HCT116 (cell line): ENCODE results near the gene SLC22A23. TPM values are rescaled to one million over a fixed set of nuclear protein-coding genes. Genes with fewer than 3 reads are reported as not detected.

Experiments used
- ATAC-seq: fragments of 200-7000 bp; cut with Tn5 transposase; 2 replicates; pipeline ENCODE4 v1.9.1; 2020; ENCODE audit warnings: mild to moderate bottlenecking, moderate library complexity
- BruUV-seq: library from RNA; stranded (reverse); fragments of 400-500 nt; replicated peaks from 2 replicates; lab custom pipeline; 2021; lab: Mats Ljungman, UMichigan
- CTCF ChIA-PET: fragments of 300-600 bp; sonication (Branson Sonifier 250); formaldehyde crosslinking; loops from one replicate; lab custom pipeline; 2021; ENCODE audit warnings: antibody characterized with exemption; lab: Charles Lee
- POLR2A ChIA-PET: fragments of 300-600, 350-600 bp; sonication (Branson Sonifier 250); formaldehyde crosslinking; loops from one replicate; lab custom pipeline; 2021; ENCODE audit warnings: antibody characterized with exemption; lab: Charles Lee
- RAD21 ChIA-PET, 2 experiments: fragments of 300-600 bp; sonication (Branson Sonifier 250); formaldehyde crosslinking; loops; one replicate each; lab custom pipeline; 2023; ENCODE audit warnings: low total read pairs in 2 of 2; ENCODE audit not compliant: uncharacterized antibody in 2 of 2, unreplicated experiment in 2 of 2, low non-redundant PET in 1 of 2; lab: Charles Lee
- DNase-seq: peaks from one replicate; pipeline ENCODE4 v3.0.0-alpha.2; 2010; ENCODE audit warnings: low read depth, low spot score
- H2AFZ ChIP-seq: fragments of 200-600 bp; shearing (Covaris generic), sonication (generic); 2 replicates; pipeline ENCODE4 v1.6.1; 2017; ENCODE audit warnings: low read depth, mixed run types, mixed read lengths, antibody characterized with exemption, low read length; ENCODE audit not compliant: poor library complexity, severe bottlenecking
- H3K27ac ChIP-seq: 2 replicates; pipeline ENCODE4 v1.5.1; 2012; ENCODE audit warnings: low read depth, low read length
- H3K27me3 ChIP-seq: fragments of 200-600 bp; sonication (generic); 2 replicates; pipeline ENCODE4 v1.6.1; 2016; ENCODE audit warnings: mixed run types, low read length, mixed read lengths; ENCODE audit not compliant: insufficient read depth
- H3K36me3 ChIP-seq, 2 experiments: fragments of 200-500 bp in 1 of 2; fragments of 200-600 bp in 1 of 2; sonication (Bioruptor generic) in 1 of 2; sonication (generic) in 1 of 2; 2 replicates each; pipeline versions ENCODE4 v1.5.1 to v1.6.1; 2014 to 2016; ENCODE audit warnings: low read length in 2 of 2, inconsistent platforms in 1 of 2, mixed read lengths in 1 of 2, mixed run types in 1 of 2; ENCODE audit not compliant: insufficient read depth in 2 of 2, control insufficient read depth in 1 of 2
- H3K4me1 ChIP-seq, 2 experiments: fragments of 200-600 bp in 1 of 2; sonication (generic) in 1 of 2; 2 replicates each; pipeline versions ENCODE4 v1.5.1 to v1.6.1; 2012 to 2017; ENCODE audit warnings: low read length in 2 of 2, inconsistent platforms in 1 of 2, mild to moderate bottlenecking in 1 of 2, mixed read lengths in 1 of 2, mixed run types in 1 of 2, moderate library complexity in 1 of 2; ENCODE audit not compliant: insufficient read depth in 2 of 2, control insufficient read depth in 1 of 2
- H3K4me2 ChIP-seq: fragments of 200-600 bp; sonication (generic); 2 replicates; pipeline ENCODE4 v1.6.1; 2017; ENCODE audit warnings: mixed run types, low read length, mixed read lengths
- H3K4me3 ChIP-seq, 2 experiments: fragments of 200-600 bp in 1 of 2; sonication (generic) in 1 of 2; replicated peaks in 1 of 2; 2 replicates each; pipeline ENCODE4 v1.5.1; 2011 to 2016; ENCODE audit warnings: low read length in 2 of 2, control low read depth in 1 of 2, low read depth in 1 of 2, mild to moderate bottlenecking in 1 of 2, mixed read lengths in 1 of 2, mixed run types in 1 of 2
- H3K79me2 ChIP-seq: fragments of 200-600 bp; sonication (generic); 2 replicates; pipeline ENCODE4 v1.6.1; 2017; ENCODE audit warnings: mild to moderate bottlenecking, mixed run types, low read length, moderate library complexity, mixed read lengths; ENCODE audit not compliant: insufficient read depth
- H3K9ac ChIP-seq: fragments of 200-600 bp; sonication (generic); 2 replicates; pipeline ENCODE4 v1.6.1; 2016; ENCODE audit warnings: low read length, mixed read lengths
- H3K9me2 ChIP-seq: fragments of 200-600 bp; sonication (generic), shearing (Covaris generic); 2 replicates; pipeline ENCODE4 v1.6.1; 2017; ENCODE audit warnings: mixed run types, mild to moderate bottlenecking, moderate library complexity; ENCODE audit not compliant: insufficient read depth
- H3K9me3 ChIP-seq, 2 experiments: fragments of 200-500 bp in 1 of 2; fragments of 200-600 bp in 1 of 2; sonication (Bioruptor generic) in 1 of 2; sonication (generic) in 1 of 2; 2 replicates each; pipeline ENCODE4 v1.6.1; 2014 to 2017; ENCODE audit warnings: low read length in 2 of 2, mixed read lengths in 2 of 2, inconsistent platforms in 1 of 2, low read depth in 1 of 2, mild to moderate bottlenecking in 1 of 2, mixed run types in 1 of 2, moderate library complexity in 1 of 2; ENCODE audit not compliant: control insufficient read depth in 1 of 2, insufficient read depth in 1 of 2
- H4K20me1 ChIP-seq: fragments of 200-600 bp; sonication (generic), shearing (Covaris generic); 2 replicates; pipeline ENCODE4 v1.6.1; 2017; ENCODE audit warnings: mixed run types, mild to moderate bottlenecking, moderate library complexity; ENCODE audit not compliant: insufficient read depth
- CBX3 ChIP-seq: IDR thresholded peaks from 2 replicates; pipeline ENCODE4 v1.6.1; 2012; ENCODE audit warnings: low read depth
- CEBPB ChIP-seq: IDR thresholded peaks from 2 replicates; pipeline ENCODE4 v1.6.1; 2012; ENCODE audit warnings: low read depth
- ELF1 ChIP-seq: IDR thresholded peaks from 2 replicates; pipeline ENCODE4 v1.6.1; 2012; ENCODE audit warnings: low read depth, borderline replicate concordance
- EZH2phosphoT487 ChIP-seq: fragments of 200-600 bp; IDR thresholded peaks from 2 replicates; pipeline ENCODE4 v1.6.1; 2018; ENCODE audit warnings: antibody characterized with exemption, borderline replicate concordance
- POLR2A ChIP-seq: IDR thresholded peaks from 2 replicates; pipeline ENCODE4 v1.7.0; 2011; ENCODE audit warnings: borderline replicate concordance; ENCODE audit not compliant: insufficient read depth, insufficient read length; ENCODE audit errors: extremely low read depth
- SIN3A ChIP-seq: IDR thresholded peaks from 2 replicates; pipeline ENCODE4 v1.6.1; 2012; ENCODE audit warnings: low read depth
- ZNF274 ChIP-seq: fragments of 200-500 bp; sonication (Bioruptor generic); IDR thresholded peaks from 2 replicates; pipeline ENCODE4 v1.6.1; 2014; ENCODE audit warnings: mild to moderate bottlenecking, low read depth, low read length, inconsistent platforms
- intact Hi-C: fragments of 100-400 bp; cut with micrococcal nuclease; formaldehyde crosslinking; loops from 2 replicates; pipeline ENCODE4 v1.10.0; 2022
- total RNA-seq: library from RNA; stranded (reverse); gene quantifications from one replicate; pipeline ENCODE4 v1.2.1, GENCODE V29; 2021; ENCODE audit not compliant: unreplicated experiment
- TF ChIP-seq, protein P1 (sequence below), 3 experiments: fragments of 200-600 bp in 1 of 3; sonication (generic) in 1 of 3; IDR thresholded peaks in 2 of 3; conservative IDR thresholded peaks in 1 of 3; 2 replicates each; pipeline ENCODE4 v1.5.1; 2012 to 2017; ENCODE audit warnings: low read depth in 2 of 3, low read length in 2 of 3, antibody characterized with exemption in 1 of 3, borderline replicate concordance in 1 of 3, control low read depth in 1 of 3, mild to moderate bottlenecking in 1 of 3, mixed read lengths in 1 of 3, mixed run types in 1 of 3, moderate library complexity in 1 of 3; ENCODE audit not compliant: insufficient read depth in 1 of 3
- TF ChIP-seq, protein P2 (sequence below): IDR thresholded peaks from 2 replicates; pipeline ENCODE4 v1.6.1; 2012; ENCODE audit warnings: low read depth
- TF ChIP-seq, protein P3 (sequence below): IDR thresholded peaks from 2 replicates; pipeline ENCODE4 v1.6.1; 2011; ENCODE audit warnings: mild to moderate bottlenecking, low read length, moderate library complexity; ENCODE audit not compliant: insufficient replicate concordance; ENCODE audit errors: extremely low read depth
- TF ChIP-seq, protein P4 (sequence below): IDR thresholded peaks from 2 replicates; pipeline ENCODE4 v1.6.1; 2012

SLC22A23 gene
- total RNA-seq, 1 experiment from 2014 or later: 11.5 TPM

DNA sequence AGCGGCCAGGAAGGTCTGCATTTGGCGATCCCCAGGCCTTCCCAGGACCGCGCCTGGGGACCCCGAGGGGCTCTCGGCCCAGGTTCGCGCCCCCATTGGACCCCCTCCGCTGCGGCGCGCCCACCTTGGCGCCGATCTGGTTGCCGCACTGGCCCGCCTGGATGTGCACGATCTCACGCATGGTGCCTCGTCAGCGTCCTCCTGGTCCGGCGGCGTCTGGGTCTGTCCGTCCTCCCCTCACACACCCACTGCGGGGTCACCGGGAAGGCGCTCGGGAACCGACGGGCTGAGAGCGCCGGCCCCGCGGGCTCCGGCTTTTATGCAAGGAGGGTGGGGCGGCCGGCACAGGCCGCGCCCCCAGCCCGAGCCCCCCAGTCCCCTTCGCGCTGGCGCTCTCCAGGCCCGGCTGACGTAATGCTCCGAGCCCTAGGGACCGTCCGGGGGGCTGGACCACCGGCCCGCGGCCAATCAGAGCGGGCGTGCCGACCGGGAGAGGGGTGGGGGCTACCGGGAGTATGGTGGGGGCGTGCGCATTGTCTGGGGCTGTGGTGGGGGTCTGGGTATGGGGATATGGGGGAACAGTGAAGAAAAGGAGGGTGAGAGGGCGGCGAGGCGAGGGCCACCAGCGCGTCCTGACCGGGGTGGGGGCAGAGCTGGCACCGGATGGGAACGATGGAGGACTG, 229.3 kb downstream of the SLC22A23 start, which contains the start of gene TUBB2B:
TSS of gene TUBB2B (minus strand) at position 291 of the 683 bp plus-strand sequence. CDS start at position 181, 110 bp downstream.
- POLR2A ChIA-PET: no interaction called here

More for the DNA sequence above, 229.3 kb downstream of the SLC22A23 start, which contains the start of gene TUBB2B:
- H3K27ac ChIP-seq: no peak within 1 kb of the TSS
- H3K27me3 ChIP-seq: 0 out of 2 replicates have a peak, but pooled peaks cover 6% of the 10 kb centered on the region
- H3K9me2 ChIP-seq: no peaks in the 10 kb centered on the region
- ATAC-seq (no peak), DNase-seq (no peak)
- CTCF ChIA-PET: no interaction called here
- H3K4me2 ChIP-seq: no peak within 1 kb of the TSS
- no peaks in the 10 kb centered on the region for H4K20me1 ChIP-seq
- no peak within 1 kb of the TSS for H2AFZ ChIP-seq
- no peaks in the 10 kb centered on the region for H3K4me1 ChIP-seq
- H3K9ac ChIP-seq: no peak within 1 kb of the TSS
- TF ChIP-seq CBX3: no peak
- TF ChIP-seq, protein P1, sequence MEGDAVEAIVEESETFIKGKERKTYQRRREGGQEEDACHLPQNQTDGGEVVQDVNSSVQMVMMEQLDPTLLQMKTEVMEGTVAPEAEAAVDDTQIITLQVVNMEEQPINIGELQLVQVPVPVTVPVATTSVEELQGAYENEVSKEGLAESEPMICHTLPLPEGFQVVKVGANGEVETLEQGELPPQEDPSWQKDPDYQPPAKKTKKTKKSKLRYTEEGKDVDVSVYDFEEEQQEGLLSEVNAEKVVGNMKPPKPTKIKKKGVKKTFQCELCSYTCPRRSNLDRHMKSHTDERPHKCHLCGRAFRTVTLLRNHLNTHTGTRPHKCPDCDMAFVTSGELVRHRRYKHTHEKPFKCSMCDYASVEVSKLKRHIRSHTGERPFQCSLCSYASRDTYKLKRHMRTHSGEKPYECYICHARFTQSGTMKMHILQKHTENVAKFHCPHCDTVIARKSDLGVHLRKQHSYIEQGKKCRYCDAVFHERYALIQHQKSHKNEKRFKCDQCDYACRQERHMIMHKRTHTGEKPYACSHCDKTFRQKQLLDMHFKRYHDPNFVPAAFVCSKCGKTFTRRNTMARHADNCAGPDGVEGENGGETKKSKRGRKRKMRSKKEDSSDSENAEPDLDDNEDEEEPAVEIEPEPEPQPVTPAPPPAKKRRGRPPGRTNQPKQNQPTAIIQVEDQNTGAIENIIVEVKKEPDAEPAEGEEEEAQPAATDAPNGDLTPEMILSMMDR (IDR thresholded peaks at IDR 0.05 in 2 of 3, conservative IDR thresholded peaks at IDR 0.05 in 1 of 3; ENCODE audit: borderline replicate concordance in 1 of 3, insufficient read depth in 1 of 3, low read depth in 2 of 3, low read length in 2 of 3): no peak
- no peak for TF ChIP-seq POLR2A
- TF ChIP-seq ELF1: no peak
- TF ChIP-seq, protein P2, sequence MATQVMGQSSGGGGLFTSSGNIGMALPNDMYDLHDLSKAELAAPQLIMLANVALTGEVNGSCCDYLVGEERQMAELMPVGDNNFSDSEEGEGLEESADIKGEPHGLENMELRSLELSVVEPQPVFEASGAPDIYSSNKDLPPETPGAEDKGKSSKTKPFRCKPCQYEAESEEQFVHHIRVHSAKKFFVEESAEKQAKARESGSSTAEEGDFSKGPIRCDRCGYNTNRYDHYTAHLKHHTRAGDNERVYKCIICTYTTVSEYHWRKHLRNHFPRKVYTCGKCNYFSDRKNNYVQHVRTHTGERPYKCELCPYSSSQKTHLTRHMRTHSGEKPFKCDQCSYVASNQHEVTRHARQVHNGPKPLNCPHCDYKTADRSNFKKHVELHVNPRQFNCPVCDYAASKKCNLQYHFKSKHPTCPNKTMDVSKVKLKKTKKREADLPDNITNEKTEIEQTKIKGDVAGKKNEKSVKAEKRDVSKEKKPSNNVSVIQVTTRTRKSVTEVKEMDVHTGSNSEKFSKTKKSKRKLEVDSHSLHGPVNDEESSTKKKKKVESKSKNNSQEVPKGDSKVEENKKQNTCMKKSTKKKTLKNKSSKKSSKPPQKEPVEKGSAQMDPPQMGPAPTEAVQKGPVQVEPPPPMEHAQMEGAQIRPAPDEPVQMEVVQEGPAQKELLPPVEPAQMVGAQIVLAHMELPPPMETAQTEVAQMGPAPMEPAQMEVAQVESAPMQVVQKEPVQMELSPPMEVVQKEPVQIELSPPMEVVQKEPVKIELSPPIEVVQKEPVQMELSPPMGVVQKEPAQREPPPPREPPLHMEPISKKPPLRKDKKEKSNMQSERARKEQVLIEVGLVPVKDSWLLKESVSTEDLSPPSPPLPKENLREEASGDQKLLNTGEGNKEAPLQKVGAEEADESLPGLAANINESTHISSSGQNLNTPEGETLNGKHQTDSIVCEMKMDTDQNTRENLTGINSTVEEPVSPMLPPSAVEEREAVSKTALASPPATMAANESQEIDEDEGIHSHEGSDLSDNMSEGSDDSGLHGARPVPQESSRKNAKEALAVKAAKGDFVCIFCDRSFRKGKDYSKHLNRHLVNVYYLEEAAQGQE: no peak
- TF ChIP-seq EZH2phosphoT487: no peak
- TF ChIP-seq ZNF274: no peak
- TF ChIP-seq, protein P3, sequence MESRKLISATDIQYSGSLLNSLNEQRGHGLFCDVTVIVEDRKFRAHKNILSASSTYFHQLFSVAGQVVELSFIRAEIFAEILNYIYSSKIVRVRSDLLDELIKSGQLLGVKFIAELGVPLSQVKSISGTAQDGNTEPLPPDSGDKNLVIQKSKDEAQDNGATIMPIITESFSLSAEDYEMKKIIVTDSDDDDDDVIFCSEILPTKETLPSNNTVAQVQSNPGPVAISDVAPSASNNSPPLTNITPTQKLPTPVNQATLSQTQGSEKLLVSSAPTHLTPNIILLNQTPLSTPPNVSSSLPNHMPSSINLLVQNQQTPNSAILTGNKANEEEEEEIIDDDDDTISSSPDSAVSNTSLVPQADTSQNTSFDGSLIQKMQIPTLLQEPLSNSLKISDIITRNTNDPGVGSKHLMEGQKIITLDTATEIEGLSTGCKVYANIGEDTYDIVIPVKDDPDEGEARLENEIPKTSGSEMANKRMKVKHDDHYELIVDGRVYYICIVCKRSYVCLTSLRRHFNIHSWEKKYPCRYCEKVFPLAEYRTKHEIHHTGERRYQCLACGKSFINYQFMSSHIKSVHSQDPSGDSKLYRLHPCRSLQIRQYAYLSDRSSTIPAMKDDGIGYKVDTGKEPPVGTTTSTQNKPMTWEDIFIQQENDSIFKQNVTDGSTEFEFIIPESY: no peak
- TF ChIP-seq, protein P4, sequence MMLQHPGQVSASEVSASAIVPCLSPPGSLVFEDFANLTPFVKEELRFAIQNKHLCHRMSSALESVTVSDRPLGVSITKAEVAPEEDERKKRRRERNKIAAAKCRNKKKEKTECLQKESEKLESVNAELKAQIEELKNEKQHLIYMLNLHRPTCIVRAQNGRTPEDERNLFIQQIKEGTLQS: no peak
- no peak for TF ChIP-seq SIN3A
- TF ChIP-seq CEBPB: no peak
- TF ChIP-seq, all 23 proteins: peak for 0
- Histone ChIP-seq H3K4me3 (no peak within 1 kb of the TSS), H3K36me3 (no peaks in the 10 kb centered on the region), H3K79me2 (no peaks in the 10 kb centered on the region), H3K9me3 (no peaks in the 10 kb centered on the region)
- RAD21 ChIA-PET: no interaction called here
- intact Hi-C loops: no loop called here
- no TSS peak for BruUV-seq
